Thymus (tissue), 14 donors: ENCODE data around the gene TKT. TPM values are rescaled to one million over a fixed set of nuclear protein-coding genes. Genes with fewer than 3 reads are reported as not detected.
"Not testable (repeated sequence)": the region's sequence is repeated elsewhere in the genome, so short reads cannot be mapped to it uniquely, and the experiment has no call there.

Source experiments
- DNase-seq, 9 donors: peaks; one replicate each; pipeline ENCODE4 v3.0.0-alpha.2; 2013; ENCODE audit warnings: low spot score in 9 of 9, low read depth in 6 of 9, missing footprints in 1 of 9
- H3K27ac ChIP-seq, 2 donors: one replicate each; pipeline ENCODE4 v1.5.1; 2013; ENCODE audit warnings: control low read depth in 1 of 2, low read depth in 1 of 2, low read length in 1 of 2, mild to moderate bottlenecking in 1 of 2, moderate library complexity in 1 of 2
- H3K27me3 ChIP-seq, 2 donors: one replicate each; pipeline ENCODE4 v1.5.1; 2013; ENCODE audit warnings: low read length in 1 of 2; ENCODE audit not compliant: control insufficient read depth in 2 of 2, insufficient read depth in 1 of 2
- H3K36me3 ChIP-seq, 2 donors: one replicate each; pipeline ENCODE4 v1.5.1; 2013; ENCODE audit warnings: low read length in 1 of 2, mild to moderate bottlenecking in 1 of 2, moderate library complexity in 1 of 2; ENCODE audit not compliant: control insufficient read depth in 2 of 2, insufficient read depth in 2 of 2
- H3K4me1 ChIP-seq, 2 donors: one replicate each; pipeline ENCODE4 v1.5.1; 2013; ENCODE audit warnings: low read length in 2 of 2; ENCODE audit not compliant: control insufficient read depth in 2 of 2, insufficient read depth in 2 of 2
- H3K4me3 ChIP-seq, 2 donors: one replicate each; pipeline ENCODE4 v1.5.1; 2013; ENCODE audit warnings: low read length in 2 of 2, control low read depth in 1 of 2, mild to moderate bottlenecking in 1 of 2
- H3K9me3 ChIP-seq, 2 donors: one replicate each; pipeline ENCODE4 v1.5.1; 2013; ENCODE audit warnings: low read length in 1 of 2, mild to moderate bottlenecking in 1 of 2; ENCODE audit not compliant: control insufficient read depth in 2 of 2, insufficient read depth in 1 of 2
- WGBS: extraction: QIAGEN DNeasy Blood & Tissue Kit; methylation state at CpG from one replicate; pipeline ENCODE4 v1.1.7; 2013; 5-methylcytosine and 5-hydroxymethylcytosine counted together
- long read RNA-seq, 10 donors: transcript quantifications; one replicate each; lab custom pipeline, GENCODE V29; 2026
- polyA plus RNA-seq: library from polyadenylated mRNA; stranded (reverse); fragments of 200-250 nt; gene quantifications from one replicate; pipeline ENCODE4 v1.2.3, GENCODE V29; 2013
- total RNA-seq: library from RNA; stranded (reverse); fragments of 120-200 nt; gene quantifications from one replicate; pipeline ENCODE4 v1.2.4, GENCODE V29; 2013
- donor health status: healthy.

The TKT gene, protein sequence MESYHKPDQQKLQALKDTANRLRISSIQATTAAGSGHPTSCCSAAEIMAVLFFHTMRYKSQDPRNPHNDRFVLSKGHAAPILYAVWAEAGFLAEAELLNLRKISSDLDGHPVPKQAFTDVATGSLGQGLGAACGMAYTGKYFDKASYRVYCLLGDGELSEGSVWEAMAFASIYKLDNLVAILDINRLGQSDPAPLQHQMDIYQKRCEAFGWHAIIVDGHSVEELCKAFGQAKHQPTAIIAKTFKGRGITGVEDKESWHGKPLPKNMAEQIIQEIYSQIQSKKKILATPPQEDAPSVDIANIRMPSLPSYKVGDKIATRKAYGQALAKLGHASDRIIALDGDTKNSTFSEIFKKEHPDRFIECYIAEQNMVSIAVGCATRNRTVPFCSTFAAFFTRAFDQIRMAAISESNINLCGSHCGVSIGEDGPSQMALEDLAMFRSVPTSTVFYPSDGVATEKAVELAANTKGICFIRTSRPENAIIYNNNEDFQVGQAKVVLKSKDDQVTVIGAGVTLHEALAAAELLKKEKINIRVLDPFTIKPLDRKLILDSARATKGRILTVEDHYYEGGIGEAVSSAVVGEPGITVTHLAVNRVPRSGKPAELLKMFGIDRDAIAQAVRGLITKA
- 179 TPM for total RNA-seq
- 90.6 TPM for polyA plus RNA-seq
- long read RNA-seq, donor 1, transcript TKT-208 (14 exons, 3,010 nt) = major isoform, 11 of 12 reads
- long read RNA-seq, donor 1, partial matches to known transcripts = 0 of 12 reads
- long read RNA-seq, donor 1, other reads (novel, unspliced or antisense) = 0 of 12 reads
- long read RNA-seq, donor 2, full-length matches to known transcripts = 166 of 502 reads
- long read RNA-seq, donor 2, partial matches to known transcripts = 304 of 502 reads
- long read RNA-seq, donor 2, other reads (novel, unspliced or antisense) = 32 of 502 reads
- long read RNA-seq, donor 3, transcript TKT-208 (14 exons, 3,010 nt) = major isoform, 61 of 237 reads
- long read RNA-seq, donor 3, partial matches to known transcripts = 156 of 237 reads
- long read RNA-seq, donor 3, other reads (novel, unspliced or antisense) = 13 of 237 reads
- long read RNA-seq, donor 4, transcript TKT-208 (14 exons, 3,010 nt) = major isoform, 27 of 79 reads
- long read RNA-seq, donor 4, partial matches to known transcripts = 47 of 79 reads
- long read RNA-seq, donor 4, other reads (novel, unspliced or antisense) = 0 of 79 reads
- long read RNA-seq, donor 5, transcript TKT-208 (14 exons, 3,010 nt) = major isoform, 62 of 205 reads
- long read RNA-seq, donor 5, partial matches to known transcripts = 126 of 205 reads
- long read RNA-seq, donor 5, other reads (novel, unspliced or antisense) = 6 of 205 reads
- long read RNA-seq, donor 6, transcript TKT-208 (14 exons, 3,010 nt) = major isoform, 43 of 155 reads
- long read RNA-seq, donor 6, partial matches to known transcripts = 106 of 155 reads
- long read RNA-seq, donor 6, other reads (novel, unspliced or antisense) = 0 of 155 reads
- long read RNA-seq, donor 7, transcript TKT-208 (14 exons, 3,010 nt) = major isoform, 51 of 120 reads
- long read RNA-seq, donor 7, partial matches to known transcripts = 66 of 120 reads
- long read RNA-seq, donor 7, other reads (novel, unspliced or antisense) = 0 of 120 reads
- long read RNA-seq, donor 8, transcript TKT-208 (14 exons, 3,010 nt) = major isoform, 21 of 61 reads
- long read RNA-seq, donor 8, partial matches to known transcripts = 32 of 61 reads
- long read RNA-seq, donor 8, other reads (novel, unspliced or antisense) = 0 of 61 reads
- long read RNA-seq, donor 9, transcript TKT-208 (14 exons, 3,010 nt) = major isoform, 34 of 72 reads
- long read RNA-seq, donor 9, partial matches to known transcripts = 36 of 72 reads
- long read RNA-seq, donor 9, other reads (novel, unspliced or antisense) = 0 of 72 reads
- long read RNA-seq, donor 10, full-length matches to known transcripts = 39 of 97 reads
- long read RNA-seq, donor 10, partial matches to known transcripts = 58 of 97 reads
- long read RNA-seq, donor 10, other reads (novel, unspliced or antisense) = 0 of 97 reads

DNA sequence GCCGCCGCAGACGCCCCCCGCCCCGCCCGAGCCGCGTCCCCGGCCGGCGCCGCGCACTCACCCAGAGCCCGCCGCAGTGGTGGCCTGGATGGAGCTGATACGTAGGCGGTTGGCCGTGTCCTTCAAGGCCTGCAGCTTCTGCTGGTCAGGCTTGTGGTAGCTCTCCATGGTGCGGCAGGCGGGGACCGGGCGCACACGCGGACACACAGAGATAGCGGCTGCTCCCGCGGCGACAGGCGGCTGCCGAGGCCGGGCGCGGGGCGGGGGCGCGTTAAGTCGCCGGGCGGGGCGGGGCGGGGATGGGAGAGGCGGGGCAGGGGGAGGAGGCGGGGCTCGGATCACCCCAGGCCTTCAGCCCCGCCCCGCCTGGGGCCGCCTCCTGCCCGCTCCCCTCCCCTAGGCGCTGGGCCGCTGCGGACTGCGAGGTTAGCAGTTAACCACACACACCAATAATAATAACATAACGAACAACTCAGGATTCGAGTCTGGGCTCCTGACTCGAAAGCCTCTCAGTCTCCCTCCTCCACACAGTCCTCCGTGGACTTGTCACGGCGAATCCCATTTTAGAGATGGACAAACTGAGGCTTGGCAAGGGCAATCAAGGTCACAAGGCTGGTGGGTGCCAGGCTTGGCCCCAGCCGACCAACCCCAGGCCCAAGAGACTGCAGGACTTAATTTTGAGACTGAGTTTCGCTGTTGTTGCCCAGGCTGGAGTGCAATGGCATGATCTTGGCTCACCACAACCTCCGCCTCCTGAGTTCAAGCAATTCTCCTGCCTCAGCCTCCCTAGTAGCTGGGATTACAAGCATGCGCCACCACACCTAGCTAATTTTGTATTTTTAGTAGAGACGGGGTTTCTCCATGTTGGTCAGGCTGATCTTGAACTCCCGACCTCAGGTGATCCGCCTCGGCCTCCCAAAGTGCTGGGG lies at the start of gene TKT:
Gene TKT (minus strand): TSS at position 248 of the 929 bp plus-strand sequence. CDS start 80 bp downstream, at position 168.
- H3K4me1 ChIP-seq = peaks cover 32 to 48% of the 10 kb centered on the region in 2 donors
- H3K36me3 ChIP-seq = peaks cover 0 to 3% of the 10 kb centered on the region in 2 donors
- no peaks in the 10 kb centered on the region for H3K27me3 ChIP-seq
- peak in 5 of 9 donors; percentile 37 to 87 (median 77) for DNase-seq
- peak within 1 kb of the TSS; percentile 83 to 86 for H3K4me3 ChIP-seq
- no peaks in the 10 kb centered on the region for H3K9me3 ChIP-seq
- WGBS = 14% methylated on average over 66 of the region's 66 CpGs
- peak within 1 kb of the TSS; percentile 79 to 89 for H3K27ac ChIP-seq

DNA sequence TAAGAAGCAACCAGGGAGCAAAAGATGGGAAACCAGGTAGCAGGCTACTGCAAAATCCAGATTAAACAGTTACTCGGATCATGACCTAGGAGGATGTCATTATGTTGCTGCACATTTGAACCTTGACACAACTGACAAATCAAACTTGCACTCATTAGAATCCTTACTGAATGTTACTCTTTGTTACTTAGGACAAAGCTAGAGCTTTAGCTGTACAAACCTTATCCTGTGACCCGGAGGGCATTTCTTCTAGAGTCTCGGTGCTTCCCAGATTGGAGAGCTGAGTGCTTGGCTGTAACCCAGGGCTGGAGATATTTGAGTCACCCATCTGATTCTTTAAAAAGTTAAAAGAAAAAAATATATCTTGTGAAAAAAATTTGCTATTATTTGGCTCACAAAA lies 48.1 kb upstream of the TKT start:
- Histone ChIP-seq H3K27ac (no peak overlapping the region), H3K4me1 (no peaks in the 10 kb centered on the region), H3K9me3 (no peaks in the 10 kb centered on the region), H3K4me3 (no peak overlapping the region), H3K27me3 (no peaks in the 10 kb centered on the region), H3K36me3 (peaks cover 26 to 48% of the 10 kb centered on the region in 2 donors)
- DNase-seq = no peak
- WGBS = 92% methylated on average over 3 of the region's 3 CpGs

DNA sequence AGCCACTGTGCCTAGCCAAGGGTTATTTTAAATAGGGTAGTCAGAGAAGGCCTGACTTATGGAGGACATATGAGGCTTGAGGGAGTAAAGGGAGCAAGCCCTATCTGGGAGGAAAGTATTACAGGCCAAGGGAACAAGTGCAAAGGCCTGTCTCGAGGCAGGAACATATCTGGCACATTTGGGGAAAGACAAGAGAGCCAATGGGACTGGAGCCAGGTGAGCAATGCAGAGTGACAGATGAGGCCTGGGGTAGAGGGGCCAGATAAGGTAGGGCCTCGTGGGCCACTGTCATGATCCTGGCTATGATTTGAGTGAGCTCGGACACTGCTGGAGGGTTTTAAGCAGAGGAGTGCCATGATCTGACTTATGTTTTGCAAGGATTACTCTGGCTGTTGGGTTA lies 47.7 kb upstream of the TKT start:
- Histone ChIP-seq H3K27ac (no peak overlapping the region), H3K4me3 (no peak overlapping the region), H3K27me3 (no peaks in the 10 kb centered on the region), H3K36me3 (peaks cover 27 to 47% of the 10 kb centered on the region in 2 donors), H3K9me3 (no peaks in the 10 kb centered on the region), H3K4me1 (no peaks in the 10 kb centered on the region)
- no peak for DNase-seq
- WGBS = 96% methylated on average over 3 of the region's 3 CpGs

DNA sequence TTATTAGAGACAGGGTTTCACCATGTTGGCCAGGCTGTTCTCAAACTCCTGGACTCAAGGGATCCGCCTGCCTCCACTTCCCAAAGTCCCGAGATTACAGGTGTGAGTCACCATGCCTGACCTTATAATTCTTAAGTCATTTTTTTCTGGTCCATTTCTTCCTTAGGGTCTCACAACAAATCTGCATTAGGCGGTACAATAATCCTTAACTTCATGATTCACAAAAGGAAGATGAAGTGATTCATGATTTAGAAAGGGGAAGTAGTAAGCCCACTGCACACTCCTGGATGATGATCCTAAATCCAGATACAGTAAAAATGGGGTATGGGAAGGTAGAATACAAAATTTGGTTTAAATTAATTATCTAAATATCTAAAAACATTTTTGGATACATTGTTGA lies 45.0 kb upstream of the TKT start:
- Histone ChIP-seq H3K36me3 (peaks cover 21 to 41% of the 10 kb centered on the region in 2 donors), H3K9me3 (no peaks in the 10 kb centered on the region), H3K27me3 (no peaks in the 10 kb centered on the region), H3K27ac (no peak overlapping the region), H3K4me1 (no peaks in the 10 kb centered on the region), H3K4me3 (no peak overlapping the region)
- WGBS = 96% methylated on average over 3 of the region's 3 CpGs
- no peak for DNase-seq

DNA sequence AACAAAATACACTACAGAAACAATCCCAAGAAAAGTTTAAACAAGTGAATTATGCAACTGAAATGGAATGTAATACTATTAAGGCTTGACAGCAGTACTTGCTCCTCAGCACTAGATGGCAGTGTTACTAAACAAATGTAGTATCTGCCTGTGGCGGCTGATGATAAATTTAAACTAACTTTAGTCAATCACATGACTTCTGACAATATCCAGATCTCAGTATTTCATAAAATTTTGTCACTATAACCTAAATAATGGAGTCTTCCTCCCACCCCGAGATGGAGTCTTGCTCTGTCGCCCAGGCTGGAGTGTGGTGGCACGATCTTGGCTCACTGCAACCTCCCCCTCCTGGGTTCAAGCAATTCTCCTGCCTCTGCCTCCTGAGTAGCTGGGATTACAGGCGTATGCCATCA lies 43.8 kb upstream of the TKT start:
- peaks cover 23 to 40% of the 10 kb centered on the region in 2 donors for H3K36me3 ChIP-seq
- H3K27ac ChIP-seq, H3K4me3 ChIP-seq, H3K27me3 ChIP-seq, H3K4me1 ChIP-seq, H3K9me3 ChIP-seq: not testable (repeated sequence)
- peak in 7 of 9 donors; percentile 9 to 55 (median 12) for DNase-seq
- 64% methylated on average over 5 of the region's 5 CpGs for WGBS

DNA sequence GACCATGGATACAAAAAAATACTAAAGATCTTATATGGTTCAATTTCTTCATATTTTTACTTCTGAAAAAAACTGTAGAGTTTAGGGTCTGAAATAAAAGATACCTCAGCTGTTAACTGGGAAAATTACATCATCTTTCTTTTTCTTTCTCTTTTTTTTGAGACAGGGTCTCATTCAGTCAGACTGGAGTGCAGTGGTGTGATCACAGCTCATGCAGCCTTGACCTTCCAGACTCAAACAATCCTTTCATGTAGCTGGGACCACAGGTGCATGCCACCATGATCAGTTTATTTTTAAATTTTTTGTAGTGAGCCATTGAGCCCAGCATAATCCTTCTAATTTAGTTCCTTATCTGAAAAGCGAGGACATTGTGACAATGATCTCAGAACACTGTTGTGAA lies 39.6 kb upstream of the TKT start:
- Histone ChIP-seq H3K4me1 (no peaks in the 10 kb centered on the region), H3K27me3 (no peaks in the 10 kb centered on the region), H3K27ac (no peak overlapping the region), H3K36me3 (peaks cover 32 to 38% of the 10 kb centered on the region in 2 donors), H3K9me3 (no peaks in the 10 kb centered on the region), H3K4me3 (no peak overlapping the region)
- no peak for DNase-seq
- 99% methylated on average over 1 of the region's 1 CpG for WGBS

DNA sequence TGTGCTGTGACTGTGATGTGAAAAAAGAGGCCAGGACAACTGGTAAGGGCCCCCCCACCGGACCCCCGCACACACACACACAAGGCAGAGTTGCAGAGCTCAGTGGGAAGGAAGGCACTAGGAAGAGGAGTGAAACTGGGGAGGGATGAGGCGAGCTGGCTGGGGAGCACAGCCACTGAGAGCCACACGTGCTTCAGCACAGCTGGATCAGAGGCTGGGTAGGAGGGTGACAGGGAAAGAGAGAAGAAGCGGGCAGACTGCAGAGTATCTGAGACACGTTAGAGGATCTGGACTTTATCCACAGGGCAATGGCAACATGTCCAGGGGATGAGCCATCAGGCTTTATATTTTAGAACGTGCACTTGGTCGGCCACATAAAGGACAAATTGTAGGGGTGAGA lies 38.0 kb upstream of the TKT start:
- Histone ChIP-seq H3K4me1 (no peaks in the 10 kb centered on the region), H3K36me3 (peaks cover 35 to 38% of the 10 kb centered on the region in 2 donors), H3K9me3 (no peaks in the 10 kb centered on the region), H3K27ac (no peak overlapping the region), H3K27me3 (no peaks in the 10 kb centered on the region), H3K4me3 (no peak overlapping the region)
- no peak for DNase-seq
- WGBS = 98% methylated on average over 8 of the region's 8 CpGs
